GM12878 (cell line): Measurements from ENCODE around the gene USF3. TPM values are rescaled to one million over a fixed set of nuclear protein-coding genes. Genes with fewer than 3 reads are reported as not detected.
A peak's percentile ranks its signal among the peaks of the same experiment; 100 is the strongest.

Experiments
- ATAC-seq: fragments of 200-7000 bp; cut with Tn5 transposase; 3 replicates; pipeline ENCODE4 v1.9.1; 2020; ENCODE audit warnings: mild to moderate bottlenecking, moderate library complexity
- BruUV-seq: library from RNA; stranded (reverse); fragments of 400-500 nt; replicated peaks from 2 replicates; lab custom pipeline; 2021; lab: Mats Ljungman, UMichigan
- CTCF ChIA-PET: fragments of 300-600 bp; sonication (Branson Sonifier 250); formaldehyde crosslinking; extraction: SDS; loops from one replicate; lab custom pipeline; 2021; ENCODE audit warnings: inconsistent platforms; lab: Yijun Ruan, JAX
- POLR2A ChIA-PET: fragments of 350-600 bp; formaldehyde crosslinking; extraction: SDS; loops from one replicate; lab custom pipeline; 2021; ENCODE audit warnings: inconsistent platforms; lab: Charles Lee
- RAD21 ChIA-PET: fragments of 300-600 bp; sonication (Branson Sonifier 250); formaldehyde crosslinking; loops from one replicate; lab custom pipeline; 2023; ENCODE audit warnings: antibody characterized with exemption; ENCODE audit not compliant: unreplicated experiment; lab: Charles Lee
- SMC1A ChIA-PET: fragments of 300-600 bp; sonication (Branson Sonifier 250); formaldehyde crosslinking; loops from one replicate; lab custom pipeline; 2023; ENCODE audit not compliant: unreplicated experiment, uncharacterized antibody; lab: Charles Lee
- DNase-seq: peaks from one replicate; pipeline ENCODE4 v3.0.0-alpha.2; 2011; ENCODE audit warnings: low read depth, low spot score
- FAIRE-seq: peaks from 3 replicates; lab custom pipeline; 2011; peaks lifted over from hg19 to GRCh38; lab: Jason Lieb, UNC
- H2AFZ ChIP-seq: 2 replicates; pipeline ENCODE4 v1.6.0; 2011; ENCODE audit warnings: low read depth, low read length, control low read depth; ENCODE audit not compliant: control insufficient read depth
- H3K27ac ChIP-seq: 2 replicates; pipeline ENCODE4 v1.5.1; 2011; ENCODE audit warnings: control low read depth; ENCODE audit not compliant: control insufficient read depth, insufficient read depth
- H3K27me3 ChIP-seq, 2 experiments: replicated peaks in 1 of 2; 2 replicates each; pipeline versions ENCODE4 v1.6.0 to v1.6.1; 2011; ENCODE audit warnings: low read length in 1 of 2; ENCODE audit not compliant: control insufficient read depth in 2 of 2, insufficient read depth in 2 of 2
- H3K36me3 ChIP-seq, 2 experiments: 2 replicates each; pipeline ENCODE4 v1.5.1; 2011; ENCODE audit warnings: low read length in 1 of 2; ENCODE audit not compliant: control insufficient read depth in 2 of 2, insufficient read depth in 2 of 2
- H3K4me1 ChIP-seq: 2 replicates; pipeline ENCODE4 v1.6.1; 2011; ENCODE audit warnings: mild to moderate bottlenecking, low read length, moderate library complexity, mixed read lengths; ENCODE audit not compliant: control insufficient read depth, insufficient read depth
- H3K4me2 ChIP-seq: 2 replicates; pipeline ENCODE4 v1.6.0; 2011; ENCODE audit warnings: control low read depth; ENCODE audit not compliant: control insufficient read depth, insufficient read depth
- H3K4me3 ChIP-seq: fragments of 200-600 bp; sonication (generic); 2 replicates; pipeline ENCODE4 v1.5.1; 2016
- H3K79me2 ChIP-seq: 2 replicates; pipeline ENCODE4 v1.6.0; 2011; ENCODE audit warnings: low read length; ENCODE audit not compliant: control insufficient read depth, insufficient read depth
- H3K9ac ChIP-seq: 2 replicates; pipeline ENCODE4 v1.8.0; 2011; ENCODE audit warnings: low read length, control low read depth, mixed read lengths; ENCODE audit not compliant: control insufficient read depth, insufficient read depth
- H3K9me3 ChIP-seq: replicated peaks from 3 replicates; pipeline ENCODE4 v1.5.1; 2011; ENCODE audit warnings: mild to moderate bottlenecking, low read length; ENCODE audit not compliant: control insufficient read depth, insufficient read depth
- H4K20me1 ChIP-seq: 2 replicates; pipeline ENCODE4 v1.6.0; 2011; ENCODE audit not compliant: control insufficient read depth, insufficient read depth
- BACH1 ChIP-seq: fragments of 450-650 bp; IDR thresholded peaks from 2 replicates; pipeline ENCODE4 v1.6.1; 2017; ENCODE audit warnings: mild to moderate bottlenecking, borderline replicate concordance
- BCL11A ChIP-seq: IDR thresholded peaks from 2 replicates; pipeline ENCODE4 v1.6.1; 2011; ENCODE audit warnings: low read depth, low read length
- BMI1 ChIP-seq: fragments of 450-650 bp; IDR thresholded peaks from 2 replicates; pipeline ENCODE4 v1.6.1; 2016; ENCODE audit warnings: mild to moderate bottlenecking, moderate library complexity, borderline replicate concordance
- BRCA1 ChIP-seq: IDR thresholded peaks from 2 replicates; pipeline ENCODE4 v1.6.1; 2011; ENCODE audit warnings: low read depth, low read length, improper control_type of control experiment
- DPF2 ChIP-seq: fragments of 450-650 bp; IDR thresholded peaks from 2 replicates; pipeline ENCODE4 v1.6.1; 2017; ENCODE audit warnings: mild to moderate bottlenecking
- EED ChIP-seq: sonication (generic); IDR thresholded peaks from 2 replicates; pipeline ENCODE4 v1.6.1; 2016; ENCODE audit warnings: antibody characterized with exemption, low read depth
- GABPA ChIP-seq: IDR thresholded peaks from 2 replicates; pipeline ENCODE4 v1.6.1; 2014; ENCODE audit warnings: antibody characterized with exemption, low read depth, mild to moderate bottlenecking, inconsistent platforms
- KDM1A ChIP-seq: fragments of 200-600 bp; sonication (generic); IDR thresholded peaks from 2 replicates; pipeline ENCODE4 v1.6.1; 2016; ENCODE audit warnings: borderline replicate concordance
- MEF2B ChIP-seq: fragments of 450-650 bp; IDR thresholded peaks from 2 replicates; pipeline ENCODE4 v1.6.1; 2018; ENCODE audit warnings: mild to moderate bottlenecking, moderate library complexity; ENCODE audit not compliant: partially characterized antibody, poor library complexity, severe bottlenecking
- MTA2 ChIP-seq: fragments of 450-650 bp; IDR thresholded peaks from 2 replicates; pipeline ENCODE4 v1.6.1; 2016; ENCODE audit warnings: low read depth, mild to moderate bottlenecking, moderate library complexity
- MYC ChIP-seq: IDR thresholded peaks from 2 replicates; pipeline ENCODE4 v1.6.1; 2011; ENCODE audit warnings: mild to moderate bottlenecking, low read length, moderate library complexity, inconsistent platforms; ENCODE audit not compliant: insufficient read depth, insufficient replicate concordance, insufficient read length, severe bottlenecking
- NR2C2 ChIP-seq: IDR thresholded peaks from 2 replicates; pipeline ENCODE4 v1.6.1; 2011; ENCODE audit warnings: borderline replicate concordance, low read depth; ENCODE audit not compliant: control insufficient read depth, insufficient read length
- NRF1 ChIP-seq: conservative IDR thresholded peaks from 2 replicates; pipeline ENCODE4 v1.6.1; 2011; ENCODE audit warnings: mild to moderate bottlenecking, low read depth, low read length, improper control_type of control experiment
- PML ChIP-seq: IDR thresholded peaks from 2 replicates; pipeline ENCODE4 v1.6.1; 2012; ENCODE audit warnings: low read length, inconsistent platforms
- POLR2AphosphoS2 ChIP-seq: IDR thresholded peaks from 2 replicates; pipeline ENCODE4 v1.6.1; 2011; ENCODE audit warnings: low read depth, mild to moderate bottlenecking, low read length, improper control_type of control experiment, moderate library complexity
- RELA ChIP-seq: fragments of 450-650 bp; IDR thresholded peaks from 2 replicates; pipeline ENCODE4 v1.8.0; 2014; ENCODE audit warnings: borderline replicate concordance; ENCODE audit not compliant: partially characterized antibody
- SMAD1 ChIP-seq: fragments of 450-650 bp; IDR thresholded peaks from 2 replicates; pipeline ENCODE4 v1.6.1; 2018; ENCODE audit warnings: mild to moderate bottlenecking, low read depth; ENCODE audit not compliant: partially characterized antibody
- SP1 ChIP-seq: IDR thresholded peaks from one replicate; pipeline ENCODE4 v1.6.1; 2011; ENCODE audit warnings: low read depth, low read length
- TCF3 ChIP-seq: IDR thresholded peaks from 2 replicates; pipeline ENCODE4 v1.6.1; 2012; ENCODE audit warnings: low read depth, mild to moderate bottlenecking, low read length, borderline replicate concordance; ENCODE audit not compliant: insufficient read depth
- ZNF207 ChIP-seq: fragments of 450-650 bp; IDR thresholded peaks from 2 replicates; pipeline ENCODE4 v1.6.1; 2014; ENCODE audit warnings: antibody characterized with exemption, mild to moderate bottlenecking, borderline replicate concordance
- WGBS: methylation state at CpG from one replicate; pipeline ENCODE4 v1.1.6; 2016; ENCODE audit warnings: low lambda C conversion rate; ENCODE audit not compliant: insufficient replicate concordance, insufficient coverage; ENCODE audit errors: missing lambda C conversion rate; 5-methylcytosine and 5-hydroxymethylcytosine counted together
- in situ Hi-C: fragments of 300-500 bp; cut with MboI; formaldehyde crosslinking; loops from 9 replicates; pipeline ENCODE4 v1.14.3; 2018; ENCODE audit warnings: mixed read lengths
- intact Hi-C: fragments of 100-400 bp; cut with micrococcal nuclease; formaldehyde crosslinking; loops from one replicate; pipeline ENCODE4 v1.14.2; 2022; ENCODE audit not compliant: unreplicated experiment
- polyA plus RNA-seq, 11 experiments: library from polyadenylated mRNA; depleted of rRNA in 4 of 11; unstranded in 6 of 11; stranded (reverse) in 5 of 11; fragments of >200 nt; fragmentation: Nextera tagmentation in 4 of 11; fragmentation: Illumina TruSeq in 1 of 11; extraction: Ambion mirVana in 4 of 11; extraction: Trizol in 1 of 11; gene quantifications; 1 replicate in 1 of 11; 2 replicates in 10 of 11; pipeline versions ENCODE4 v1.2.1 to v1.2.3, GENCODE V29; 2011 to 2016; ENCODE audit warnings: inconsistent platforms in 2 of 11, missing spikeins in 2 of 11, low read depth in 1 of 11
- total RNA-seq, 4 experiments: library from RNA; depleted of rRNA in 3 of 4; stranded (reverse); fragments of >200 nt in 3 of 4; fragmentation: Illumina TruSeq in 1 of 4; extraction: Trizol in 1 of 4; gene quantifications; 2 replicates each; pipeline versions ENCODE4 v1.2.1 to v1.2.3, GENCODE V29; 2013 to 2021
- TF ChIP-seq, protein P1 (sequence below): fragments of 450-650 bp; IDR thresholded peaks from 2 replicates; pipeline ENCODE4 v1.6.1; 2016; ENCODE audit warnings: mild to moderate bottlenecking
- TF ChIP-seq, protein P2 (sequence below): IDR thresholded peaks from 2 replicates; pipeline ENCODE4 v1.6.1; 2012; ENCODE audit warnings: low read depth, low read length, improper control_type of control experiment

The USF3 gene
- total and polyA plus RNA-seq, 10 of the 15 experiments (the other 5 are each of a cell fraction or from before 2014, with no cell fraction given) = 3.1 to 15.9 (median 7.8) TPM

DNA sequence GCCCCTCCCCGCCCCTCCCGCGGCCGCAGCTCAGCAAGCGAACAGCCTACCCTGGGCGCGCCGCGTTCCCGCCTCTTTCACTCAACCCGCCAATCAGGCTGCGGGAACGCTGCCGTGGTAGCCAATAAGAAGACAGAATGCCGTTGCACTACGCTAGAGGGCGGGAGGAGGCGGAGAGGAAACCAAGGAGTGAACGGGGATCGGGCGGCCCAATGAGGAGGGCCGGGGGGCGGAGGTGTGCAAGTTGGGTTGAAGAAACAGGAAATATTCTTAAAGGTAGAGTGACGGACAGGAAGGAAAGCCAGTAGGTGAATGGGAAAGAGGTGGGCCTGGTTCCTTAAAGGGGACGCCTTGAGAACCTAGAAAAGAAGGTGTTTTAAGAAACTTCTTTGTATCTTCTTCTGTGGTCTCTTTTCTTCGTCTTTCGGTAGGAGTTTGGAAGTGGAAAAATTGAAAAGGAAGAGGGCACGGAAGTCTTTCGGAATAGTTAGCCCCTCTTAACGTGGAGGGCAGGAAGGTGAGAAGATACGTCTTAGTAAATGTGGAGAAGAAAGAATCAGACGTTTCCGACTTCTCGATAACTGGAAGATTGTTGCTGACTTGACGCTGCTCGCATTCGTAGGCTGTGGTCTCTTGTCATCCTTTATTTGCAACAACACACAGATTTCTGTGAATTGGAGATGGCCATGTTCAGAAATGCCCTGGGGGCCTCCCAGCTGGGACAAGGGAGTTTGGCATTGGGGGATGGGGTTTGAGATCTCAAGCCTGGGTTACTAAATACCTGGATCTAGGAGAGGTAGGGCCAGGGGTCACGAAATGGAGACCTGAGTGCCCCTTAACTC lies 437 bp upstream of the USF3 start:
- no peaks in the 10 kb centered on the region for H4K20me1 ChIP-seq
- H3K4me2 ChIP-seq = peak overlapping the region; percentile 95
- peak; percentile 98 for DNase-seq
- POLR2A ChIA-PET = interaction anchor here (1.1 to 1.7 kb wide), 4 partner anchors 11 to 49 kb away, joined by 3 to 9 read pairs (median 4); partner anchors contain the start of genes ATP6V1A and NAA50
- peaks cover 21% of the 10 kb centered on the region for H3K79me2 ChIP-seq
- peak overlapping the region; percentile 89 for H2AFZ ChIP-seq
- H3K9ac ChIP-seq = peak overlapping the region; percentile 94
- SMC1A ChIA-PET = interaction anchor here (0.7 to 1.2 kb wide), 4 partner anchors 34 to 389 kb away, joined by 3 to 4 read pairs (median 3); no protein-coding TSS in a partner anchor
- FAIRE-seq = peak; percentile 99
- intact Hi-C loops = no loop called here
- in situ Hi-C loops = no loop called here
- ATAC-seq = peak; percentile 93
- H3K27me3 ChIP-seq = no peaks in the 10 kb centered on the region
- H3K4me1 ChIP-seq = peaks cover 8% of the 10 kb centered on the region; the same call in 1 of the 2 replicates
- WGBS = under 1% methylated on average over 33 of the region's 38 CpGs
- no peaks in the 10 kb centered on the region for H3K9me3 ChIP-seq
- BruUV-seq = TSS peak; percentile 94
- H3K4me3 ChIP-seq = peak overlapping the region; percentile 88
- H3K36me3 ChIP-seq = no peaks in the 10 kb centered on the region; a peak in 1 of 4 replicates
- peak overlapping the region; percentile 81 for H3K27ac ChIP-seq
- RAD21 ChIA-PET = interaction anchor here (0.6 to 2.2 kb wide), 12 partner anchors 8 to 747 kb away, joined by 3 to 15 read pairs (median 3); partner anchors contain the start of gene ATP6V1A
- CTCF ChIA-PET = interaction anchor here (0.8 to 3.3 kb wide), 5 partner anchors 33 to 181 kb away, joined by 3 to 18 read pairs (median 3); partner anchors contain the start of gene NAA50
- TF ChIP-seq MTA2 = no peak
- TF ChIP-seq BMI1 = no peak
- no peak for TF ChIP-seq RELA
- no peak for TF ChIP-seq POLR2AphosphoS2
- TF ChIP-seq GABPA = peak; percentile 88
- TF ChIP-seq KDM1A = no peak
- TF ChIP-seq BRCA1 = no peak
- TF ChIP-seq PML = no peak
- no peak for TF ChIP-seq BCL11A
- TF ChIP-seq ZNF207 = peak; percentile 74; the same call in 1 of the 2 replicates
- TF ChIP-seq, protein P1, sequence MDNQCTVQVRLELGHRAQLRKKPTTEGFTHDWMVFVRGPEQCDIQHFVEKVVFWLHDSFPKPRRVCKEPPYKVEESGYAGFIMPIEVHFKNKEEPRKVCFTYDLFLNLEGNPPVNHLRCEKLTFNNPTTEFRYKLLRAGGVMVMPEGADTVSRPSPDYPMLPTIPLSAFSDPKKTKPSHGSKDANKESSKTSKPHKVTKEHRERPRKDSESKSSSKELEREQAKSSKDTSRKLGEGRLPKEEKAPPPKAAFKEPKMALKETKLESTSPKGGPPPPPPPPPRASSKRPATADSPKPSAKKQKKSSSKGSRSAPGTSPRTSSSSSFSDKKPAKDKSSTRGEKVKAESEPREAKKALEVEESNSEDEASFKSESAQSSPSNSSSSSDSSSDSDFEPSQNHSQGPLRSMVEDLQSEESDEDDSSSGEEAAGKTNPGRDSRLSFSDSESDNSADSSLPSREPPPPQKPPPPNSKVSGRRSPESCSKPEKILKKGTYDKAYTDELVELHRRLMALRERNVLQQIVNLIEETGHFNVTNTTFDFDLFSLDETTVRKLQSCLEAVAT = no peak
- peak; percentile 22; the same call in 1 of the 2 replicates for TF ChIP-seq BACH1
- TF ChIP-seq SP1 = peak; percentile 98
- no peak for TF ChIP-seq TCF3
- TF ChIP-seq, protein P2, sequence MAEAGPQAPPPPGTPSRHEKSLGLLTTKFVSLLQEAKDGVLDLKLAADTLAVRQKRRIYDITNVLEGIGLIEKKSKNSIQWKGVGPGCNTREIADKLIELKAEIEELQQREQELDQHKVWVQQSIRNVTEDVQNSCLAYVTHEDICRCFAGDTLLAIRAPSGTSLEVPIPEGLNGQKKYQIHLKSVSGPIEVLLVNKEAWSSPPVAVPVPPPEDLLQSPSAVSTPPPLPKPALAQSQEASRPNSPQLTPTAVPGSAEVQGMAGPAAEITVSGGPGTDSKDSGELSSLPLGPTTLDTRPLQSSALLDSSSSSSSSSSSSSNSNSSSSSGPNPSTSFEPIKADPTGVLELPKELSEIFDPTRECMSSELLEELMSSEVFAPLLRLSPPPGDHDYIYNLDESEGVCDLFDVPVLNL = no peak
- no peak; the same call in 1 of the 2 replicates for TF ChIP-seq EED
- peak; percentile 56 for TF ChIP-seq MEF2B
- TF ChIP-seq SMAD1 = no peak
- peak; percentile 76 for TF ChIP-seq DPF2
- TF ChIP-seq NRF1 = no peak
- no peak for TF ChIP-seq MYC
- no peak for TF ChIP-seq NR2C2
